Epithelial cell of prostate (primary cell): ENCODE results near the gene BTBD2.

Source experiments
- DNase-seq: peaks from one replicate; pipeline ENCODE4 v3.0.0-alpha.2; 2011; ENCODE audit warnings: low read depth, low spot score
- H3K27ac ChIP-seq: fragments of 450-650 bp; 2 replicates; pipeline ENCODE4 v1.5.1; 2017; ENCODE audit warnings: mild to moderate bottlenecking

BTBD2 gene

GRCh38 chr19:2016041-2016807 lies 710 bp upstream of the BTBD2 start:
- no peak overlapping the region for H3K27ac ChIP-seq
- DNase-seq, result no peak

GRCh38 chr19:2014731-2015607 lies 545 bp downstream of the BTBD2 start:
- no peak for DNase-seq
- H3K27ac ChIP-seq, result no peak overlapping the region

- DNase-seq, result no peak
- no peak overlapping the region for H3K27ac ChIP-seq
These were observed 1.4 kb downstream of the BTBD2 start for GRCh38 chr19:2014131-2014571.

GRCh38 chr19:2013683-2013961 lies 1.9 kb downstream of the BTBD2 start:
- no peak overlapping the region for H3K27ac ChIP-seq
- no peak for DNase-seq

- no peak for DNase-seq
- H3K27ac ChIP-seq, result no peak overlapping the region
These were observed 2.4 kb downstream of the BTBD2 start for GRCh38 chr19:2012941-2013682.

GRCh38 chr19:2011169-2011568 lies 4.3 kb downstream of the BTBD2 start:
- H3K27ac ChIP-seq, result no peak overlapping the region
- no peak for DNase-seq

GRCh38 chr19:2010135-2010668 lies 5.3 kb downstream of the BTBD2 start:
- DNase-seq, result no peak
- no peak overlapping the region for H3K27ac ChIP-seq

- no peak overlapping the region for H3K27ac ChIP-seq
- no peak for DNase-seq
These were observed 11.6 kb downstream of the BTBD2 start for GRCh38 chr19:2003874-2004273.

- no peak for DNase-seq
- no peak overlapping the region for H3K27ac ChIP-seq
These were observed 15.5 kb downstream of the BTBD2 start for GRCh38 chr19:1999856-2000515.

GRCh38 chr19:1998712-1999708 lies 16.5 kb downstream of the BTBD2 start:
- no peak for DNase-seq
- no peak overlapping the region for H3K27ac ChIP-seq

- no peak overlapping the region for H3K27ac ChIP-seq
- no peak for DNase-seq
These were observed 17.9 kb downstream of the BTBD2 start for GRCh38 chr19:1997353-1998233.

- no peak for DNase-seq
- H3K27ac ChIP-seq, result no peak overlapping the region
These were observed 22.7 kb downstream of the BTBD2 start for GRCh38 chr19:1992759-1993260.

- no peak overlapping the region for H3K27ac ChIP-seq
- no peak for DNase-seq
These were observed 24.2 kb downstream of the BTBD2 start for GRCh38 chr19:1991018-1991913.

- no peak for DNase-seq
- H3K27ac ChIP-seq, result no peak overlapping the region
These were observed 25.1 kb downstream of the BTBD2 start for GRCh38 chr19:1990230-1991017.

- H3K27ac ChIP-seq, result no peak overlapping the region
These were observed 25.8 kb downstream of the BTBD2 start for GRCh38 chr19:1989513-1990229.

More at GRCh38 chr19:1989513-1990229, 25.8 kb downstream of the BTBD2 start:
- DNase-seq, result no peak
